OCI-LY3 (cell line): ENCODE data around the gene SLC16A7.

Experiments
- H2AFZ ChIP-seq: fragments of 200-600, 300-600 bp; shearing (Covaris generic); 2 replicates; pipeline ENCODE4 v1.6.0; 2014; ENCODE audit warnings: antibody characterized with exemption, low read depth, low read length
- H3K27ac ChIP-seq: fragments of 200-600, 300-600 bp; sonication (generic); 2 replicates; pipeline ENCODE4 v1.5.1; 2014; ENCODE audit warnings: mild to moderate bottlenecking, low read length, moderate library complexity, mixed read lengths
- H3K27me3 ChIP-seq: fragments of 200-600, 300-600 bp; sonication (generic); 2 replicates; pipeline ENCODE4 v1.6.1; 2014; ENCODE audit warnings: low read depth, low read length, mixed read lengths
- H3K36me3 ChIP-seq: fragments of 200-600, 300-600 bp; sonication (generic); replicated peaks from 2 replicates; pipeline ENCODE3; 2014; ENCODE audit warnings: low read depth, low read length, mixed read lengths
- H3K4me1 ChIP-seq: fragments of 300-600, 200-600 bp; sonication (generic); 2 replicates; pipeline ENCODE4 v1.6.1; 2014; ENCODE audit warnings: low read length, mixed read lengths
- H3K4me2 ChIP-seq: fragments of 200-600, 300-600 bp; sonication (generic); 2 replicates; pipeline ENCODE4 v1.6.1; 2014; ENCODE audit warnings: low read length, mixed read lengths
- H3K4me3 ChIP-seq: fragments of 300-600, 200-600 bp; sonication (generic); 2 replicates; pipeline ENCODE4 v1.5.1; 2014; ENCODE audit warnings: antibody characterized with exemption, mild to moderate bottlenecking, low read length, moderate library complexity
- H3K79me2 ChIP-seq: fragments of 300-600, 200-600 bp; shearing (Covaris generic); 2 replicates; pipeline ENCODE4 v1.6.1; 2014; ENCODE audit warnings: mild to moderate bottlenecking, low read length, mixed read lengths
- H3K9ac ChIP-seq: fragments of 300-600, 200-600 bp; shearing (Covaris generic); 2 replicates; pipeline ENCODE4 v1.6.0; 2014; ENCODE audit warnings: mild to moderate bottlenecking, low read length, moderate library complexity
- H3K9me3 ChIP-seq: fragments of 200-600, 300-600 bp; shearing (Covaris generic); 2 replicates; pipeline ENCODE4 v1.6.1; 2014; ENCODE audit warnings: low read length, mixed read lengths; ENCODE audit not compliant: insufficient read depth
- H4K20me1 ChIP-seq: fragments of 200-600, 300-600 bp; sonication (generic); 2 replicates; pipeline ENCODE4 v1.6.1; 2016; ENCODE audit warnings: low read length, mixed read lengths; ENCODE audit not compliant: insufficient read depth
- EZH2phosphoT487 ChIP-seq: fragments of 200-600 bp; shearing (Covaris generic); IDR thresholded peaks from 2 replicates; pipeline ENCODE4 v1.6.1; 2018; ENCODE audit warnings: antibody characterized with exemption, mixed run types, low read depth
- TF ChIP-seq, protein P1 (sequence below): fragments of 200-600, 300-600 bp; sonication (generic); IDR thresholded peaks from 2 replicates; pipeline ENCODE4 v1.5.1; 2014; ENCODE audit warnings: antibody characterized with exemption, low read length, low read depth

The SLC16A7 gene, protein sequence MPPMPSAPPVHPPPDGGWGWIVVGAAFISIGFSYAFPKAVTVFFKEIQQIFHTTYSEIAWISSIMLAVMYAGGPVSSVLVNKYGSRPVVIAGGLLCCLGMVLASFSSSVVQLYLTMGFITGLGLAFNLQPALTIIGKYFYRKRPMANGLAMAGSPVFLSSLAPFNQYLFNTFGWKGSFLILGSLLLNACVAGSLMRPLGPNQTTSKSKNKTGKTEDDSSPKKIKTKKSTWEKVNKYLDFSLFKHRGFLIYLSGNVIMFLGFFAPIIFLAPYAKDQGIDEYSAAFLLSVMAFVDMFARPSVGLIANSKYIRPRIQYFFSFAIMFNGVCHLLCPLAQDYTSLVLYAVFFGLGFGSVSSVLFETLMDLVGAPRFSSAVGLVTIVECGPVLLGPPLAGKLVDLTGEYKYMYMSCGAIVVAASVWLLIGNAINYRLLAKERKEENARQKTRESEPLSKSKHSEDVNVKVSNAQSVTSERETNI

DNA sequence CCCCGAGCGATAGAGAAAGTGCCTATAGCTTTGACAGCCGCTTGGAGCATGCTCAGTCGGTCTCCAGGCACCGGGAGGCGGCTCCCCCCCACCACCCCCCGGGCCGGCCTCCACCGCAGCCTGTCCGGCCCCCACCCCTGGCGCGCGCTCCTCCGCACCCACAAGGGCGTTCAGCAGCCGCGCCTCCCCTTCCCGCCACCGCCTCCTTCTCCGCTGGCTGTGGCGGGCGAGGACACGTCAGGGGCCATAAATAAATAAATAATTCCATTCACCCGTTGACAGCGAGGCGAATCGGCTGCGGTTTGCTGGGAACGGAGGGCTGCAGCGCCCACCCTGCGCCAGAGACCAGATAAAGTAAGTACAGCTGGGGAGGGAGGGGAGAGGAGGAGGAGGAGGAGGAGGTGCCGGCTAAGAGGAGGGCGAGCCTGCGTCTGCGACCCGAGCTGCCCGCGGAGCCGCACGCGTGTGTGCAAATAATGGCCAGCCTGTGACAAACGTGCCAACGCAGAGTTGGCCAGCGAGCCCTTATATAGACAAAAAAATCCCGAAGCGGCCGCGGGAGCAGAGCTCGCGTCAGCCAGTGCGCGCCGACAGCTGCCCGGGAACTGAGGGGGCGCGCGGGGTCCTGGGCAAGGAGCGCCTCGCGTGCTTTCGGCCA lies at the start of gene SLC16A7:
Gene SLC16A7, plus strand, starts transcription at position 147 of the 658 bp plus-strand sequence. CDS start 108,773 bp downstream, outside the sequence.
- no peak for TF ChIP-seq EZH2phosphoT487
- TF ChIP-seq, protein P1, sequence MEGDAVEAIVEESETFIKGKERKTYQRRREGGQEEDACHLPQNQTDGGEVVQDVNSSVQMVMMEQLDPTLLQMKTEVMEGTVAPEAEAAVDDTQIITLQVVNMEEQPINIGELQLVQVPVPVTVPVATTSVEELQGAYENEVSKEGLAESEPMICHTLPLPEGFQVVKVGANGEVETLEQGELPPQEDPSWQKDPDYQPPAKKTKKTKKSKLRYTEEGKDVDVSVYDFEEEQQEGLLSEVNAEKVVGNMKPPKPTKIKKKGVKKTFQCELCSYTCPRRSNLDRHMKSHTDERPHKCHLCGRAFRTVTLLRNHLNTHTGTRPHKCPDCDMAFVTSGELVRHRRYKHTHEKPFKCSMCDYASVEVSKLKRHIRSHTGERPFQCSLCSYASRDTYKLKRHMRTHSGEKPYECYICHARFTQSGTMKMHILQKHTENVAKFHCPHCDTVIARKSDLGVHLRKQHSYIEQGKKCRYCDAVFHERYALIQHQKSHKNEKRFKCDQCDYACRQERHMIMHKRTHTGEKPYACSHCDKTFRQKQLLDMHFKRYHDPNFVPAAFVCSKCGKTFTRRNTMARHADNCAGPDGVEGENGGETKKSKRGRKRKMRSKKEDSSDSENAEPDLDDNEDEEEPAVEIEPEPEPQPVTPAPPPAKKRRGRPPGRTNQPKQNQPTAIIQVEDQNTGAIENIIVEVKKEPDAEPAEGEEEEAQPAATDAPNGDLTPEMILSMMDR: no peak
- peaks cover 16% of the 10 kb centered on the region for H3K4me1 ChIP-seq
- peaks cover 5% of the 10 kb centered on the region for H3K79me2 ChIP-seq
- peaks cover 7% of the 10 kb centered on the region for H3K36me3 ChIP-seq
- no peaks in the 10 kb centered on the region for H3K27me3 ChIP-seq
- H4K20me1 ChIP-seq: no peaks in the 10 kb centered on the region
- peak within 1 kb of the TSS; percentile 68 for H2AFZ ChIP-seq
- peak within 1 kb of the TSS; percentile 85 for H3K9ac ChIP-seq
- no peaks in the 10 kb centered on the region for H3K9me3 ChIP-seq
- H3K27ac ChIP-seq: peak within 1 kb of the TSS; percentile 80
- H3K4me3 ChIP-seq: peak within 1 kb of the TSS; percentile 83
- peak within 1 kb of the TSS; percentile 85 for H3K4me2 ChIP-seq

DNA sequence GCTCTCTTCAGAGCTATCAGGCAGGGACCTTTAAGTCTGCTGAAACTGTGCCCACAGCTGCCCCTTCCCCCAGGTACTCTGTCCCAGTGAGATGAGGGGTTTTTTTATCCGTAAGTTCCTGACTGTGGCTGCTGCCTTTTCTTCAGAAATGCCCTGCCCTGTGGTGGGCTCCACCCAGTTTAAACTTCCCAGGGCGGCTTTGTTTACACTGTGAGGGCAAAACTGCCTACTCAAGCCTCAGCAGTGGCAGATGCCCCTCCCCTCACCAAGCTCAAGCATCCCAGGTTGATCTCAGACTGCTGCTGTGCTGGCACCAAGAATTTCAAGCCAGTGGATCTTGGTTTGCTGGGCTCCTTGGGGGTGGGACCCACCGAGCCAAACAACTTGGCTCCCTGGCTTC lies 46.9 kb upstream of the SLC16A7 start:
- Histone ChIP-seq H2AFZ (no peak overlapping the region), H3K27me3 (no peaks in the 10 kb centered on the region), H3K4me3 (no peak overlapping the region), H3K9ac (no peak overlapping the region), H3K9me3 (no peaks in the 10 kb centered on the region), H3K27ac (no peak overlapping the region), H3K79me2 (no peaks in the 10 kb centered on the region), H3K4me1 (no peaks in the 10 kb centered on the region), H3K4me2 (no peak overlapping the region), H4K20me1 (no peaks in the 10 kb centered on the region), H3K36me3 (no peaks in the 10 kb centered on the region)
- TF ChIP-seq EZH2phosphoT487: no peak
- TF ChIP-seq, protein P1: no peak

DNA sequence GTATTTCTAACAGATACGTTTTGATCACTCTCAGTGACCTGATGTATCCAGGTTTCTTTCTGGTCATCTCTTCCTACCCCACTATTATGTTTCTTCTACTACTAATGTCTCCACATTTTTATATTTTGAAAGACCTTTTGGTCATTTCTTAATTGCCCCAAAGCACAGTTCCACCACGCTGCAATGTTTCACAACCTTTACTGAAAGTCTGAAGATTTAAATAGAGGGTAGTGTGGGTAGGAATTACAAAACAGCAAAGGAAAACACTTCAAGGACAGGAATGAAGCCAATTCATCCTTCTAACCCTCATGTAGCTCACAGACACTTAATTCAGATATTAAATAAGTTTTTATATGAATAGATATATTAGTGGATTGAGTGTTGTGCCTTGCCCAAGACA lies 36.1 kb upstream of the SLC16A7 start:
- no peak overlapping the region for H3K4me3 ChIP-seq

More for the DNA sequence above, 36.1 kb upstream of the SLC16A7 start:
- Histone ChIP-seq H3K4me2 (no peak overlapping the region), H3K27ac (no peak overlapping the region), H3K36me3 (no peaks in the 10 kb centered on the region), H4K20me1 (no peaks in the 10 kb centered on the region), H3K27me3 (no peaks in the 10 kb centered on the region), H3K9me3 (no peaks in the 10 kb centered on the region), H3K4me1 (no peaks in the 10 kb centered on the region), H3K9ac (no peak overlapping the region), H3K79me2 (no peaks in the 10 kb centered on the region), H2AFZ (no peak overlapping the region)
- TF ChIP-seq, protein P1: no peak
- no peak for TF ChIP-seq EZH2phosphoT487
